ENCODE measurements around the gene PDE2A.

- no peak for TF ChIP-seq CTCF (conservative IDR thresholded peaks at IDR 0.05; ENCODE audit: low read depth, low read length)
- no peak for TF ChIP-seq POLR2A (IDR thresholded peaks at IDR 0.05; ENCODE audit: low read depth, low read length)
- TF ChIP-seq RAD21 (IDR thresholded peaks at IDR 0.05; ENCODE audit: low read length), result no peak
- TF ChIP-seq FOS (IDR thresholded peaks at IDR 0.05; ENCODE audit: low read depth, low read length), result no peak
- TF ChIP-seq NFE2L2 (IDR thresholded peaks at IDR 0.05; ENCODE audit: low read depth, low read length), result no peak
- no peak for TF ChIP-seq CEBPB (IDR thresholded peaks at IDR 0.05; ENCODE audit: low read depth, low read length)
- no peak for TF ChIP-seq USF2 (IDR thresholded peaks at IDR 0.05; ENCODE audit: low read depth, low read length)
- no peak for TF ChIP-seq RFX5 (IDR thresholded peaks at IDR 0.05; ENCODE audit: low read depth, low read length)
- TF ChIP-seq SMC3 (IDR thresholded peaks at IDR 0.05; ENCODE audit: low read depth, low read length), result no peak
- no peak for TF ChIP-seq RCOR1 (IDR thresholded peaks at IDR 0.05; ENCODE audit: insufficient replicate concordance, low read length)
Observed at GRCh38 chr11:72649215-72649976, 24.8 kb downstream of the PDE2A start.

Data from IMR-90 (cell line).